ENCODE data around the gene ITFG2. TPM values are rescaled to one million over a fixed set of nuclear protein-coding genes. Genes with fewer than 3 reads are reported as not detected.

Gene ITFG2
- total and polyA plus RNA-seq, 7 experiments from 2014 or later = 50.4 to 156 (median 76.3) TPM

DNA sequence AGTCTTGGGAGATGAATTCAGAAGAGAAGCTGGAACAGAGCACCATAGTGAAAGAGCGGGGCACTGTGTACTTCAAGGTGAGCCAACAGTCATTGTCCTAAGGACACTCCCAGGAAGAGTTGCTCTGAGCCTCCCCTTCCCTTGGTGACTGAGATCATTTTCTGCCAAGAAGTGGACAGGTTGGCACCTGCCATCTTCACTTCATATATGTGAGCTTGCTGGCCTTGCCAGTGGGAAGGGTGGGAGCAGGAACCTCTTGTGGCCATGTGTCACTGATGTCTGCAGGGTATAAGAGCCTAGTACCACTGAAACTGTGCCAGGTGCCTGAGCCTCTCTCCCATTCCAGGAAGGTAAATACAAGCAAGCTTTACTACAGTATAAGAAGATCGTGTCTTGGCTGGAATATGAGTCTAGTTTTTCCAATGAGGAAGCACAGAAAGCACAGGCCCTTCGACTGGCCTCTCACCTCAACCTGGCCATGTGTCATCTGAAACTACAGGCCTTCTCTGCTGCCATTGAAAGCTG lies 12.4 kb upstream of the ITFG2 start:
- Mint-ChIP-seq H3K36me3 (peaks cover 16 to 44% (median 27%) of the 10 kb centered on the region in 5 donors), H3K9me3 (no peaks in the 10 kb centered on the region), H3K27ac (peak overlapping the region in 1 of 9 donors; percentile 62), H3K4me3 (no peak overlapping the region), H3K27me3 (no peaks in the 10 kb centered on the region), H3K4me1 (peaks cover 17 to 31% (median 21%) of the 10 kb centered on the region in 7 donors)
- no peak for DNase-seq
- no peak overlapping the region for H3K4me3 ChIP-seq (ENCODE audit: low read length)
- ChIA-PET POLR2A (interaction anchor here (1.1 to 1.9 kb wide), 2 partner anchors 10 to 108 kb away, joined by 4 to 6 read pairs; no protein-coding TSS in a partner anchor), CTCF (interaction anchor here (1.3 kb wide), 1 partner anchor 13 kb away, joined by 4 read pairs; the partner anchor contains the start of gene ITFG2)
- no peak for ATAC-seq
- peaks cover 25 to 79% (median 36%) of the 10 kb centered on the region in 3 experiments for H3K36me3 ChIP-seq (ENCODE audit: control insufficient read depth in 2 of 3, insufficient read depth in 3 of 3, low read length in 3 of 3)
- intact Hi-C loops (cut with micrococcal nuclease) = no loop called here
- H3K27me3 ChIP-seq (ENCODE audit: control insufficient read depth in 2 of 2, insufficient read depth in 2 of 2, low read length in 2 of 2) = no peaks in the 10 kb centered on the region
- peaks cover 4 to 11% of the 10 kb centered on the region in 2 donors for H3K4me1 ChIP-seq (ENCODE audit: control insufficient read depth in 2 of 2, insufficient read depth in 2 of 2, low read length in 2 of 2)
- no peaks in the 10 kb centered on the region for H3K9me3 ChIP-seq (ENCODE audit: control insufficient read depth in 2 of 3, low read length in 3 of 3)
- no peak overlapping the region for H3K27ac ChIP-seq (ENCODE audit: low read depth, low read length)

DNA sequence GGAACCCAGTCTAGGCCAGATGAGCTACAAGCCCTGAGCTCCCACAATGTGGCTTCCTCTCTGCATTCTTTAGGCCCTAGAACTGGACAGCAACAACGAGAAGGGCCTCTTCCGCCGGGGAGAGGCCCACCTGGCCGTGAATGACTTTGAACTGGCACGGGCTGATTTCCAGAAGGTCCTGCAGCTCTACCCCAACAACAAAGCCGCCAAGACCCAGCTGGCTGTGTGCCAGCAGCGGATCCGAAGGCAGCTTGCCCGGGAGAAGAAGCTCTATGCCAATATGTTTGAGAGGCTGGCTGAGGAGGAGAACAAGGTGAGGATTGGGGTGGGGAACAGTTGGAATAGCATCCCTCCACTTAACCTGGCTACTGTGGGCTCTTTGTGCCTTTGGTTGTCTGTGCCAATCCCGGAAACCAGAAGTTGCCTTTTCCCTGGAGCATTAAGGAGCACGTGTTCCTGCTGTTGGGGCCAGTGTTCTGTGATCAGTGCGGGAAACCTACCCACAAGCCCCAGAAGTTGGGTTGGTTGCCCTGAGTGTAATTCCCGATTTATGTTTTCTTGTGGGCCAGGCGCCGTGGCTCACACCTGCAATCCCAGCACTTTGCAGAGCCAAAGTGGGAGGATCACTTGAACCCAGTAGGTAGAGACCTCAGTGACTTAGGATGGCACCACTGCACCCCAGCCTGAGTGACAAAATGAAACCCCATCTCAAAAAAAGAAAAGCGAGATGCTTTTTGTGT lies 11.3 kb upstream of the ITFG2 start:
- Mint-ChIP-seq H3K4me1 (peaks cover 14 to 30% (median 17%) of the 10 kb centered on the region in 7 donors), H3K4me3 (no peak overlapping the region), H3K27me3 (no peaks in the 10 kb centered on the region), H3K27ac (peak overlapping the region in 4 of 9 donors; percentile 1 to 74 (median 24)), H3K36me3 (peaks cover 16 to 46% (median 28%) of the 10 kb centered on the region in 5 donors), H3K9me3 (no peaks in the 10 kb centered on the region)
- intact Hi-C loops (cut with micrococcal nuclease) = no loop called here
- no peak overlapping the region for H3K4me3 ChIP-seq (ENCODE audit: low read length)
- no peaks in the 10 kb centered on the region for H3K9me3 ChIP-seq (ENCODE audit: control insufficient read depth in 2 of 3, low read length in 3 of 3)
- ChIA-PET CTCF (interaction anchor here (0.6 kb wide), 1 partner anchor 76 kb away, joined by 5 read pairs; the partner anchor contains the start of genes FOXM1 and RHNO1), POLR2A (interaction anchor here (1.1 to 1.2 kb wide), 2 partner anchors 9 to 109 kb away, joined by 3 to 4 read pairs; no protein-coding TSS in a partner anchor)
- DNase-seq (no peak), ATAC-seq (no peak)
- H3K27ac ChIP-seq (ENCODE audit: low read depth, low read length) = no peak overlapping the region
- H3K36me3 ChIP-seq (ENCODE audit: control insufficient read depth in 2 of 3, insufficient read depth in 3 of 3, low read length in 3 of 3) = peaks cover 25 to 79% (median 36%) of the 10 kb centered on the region in 3 experiments
- H3K4me1 ChIP-seq (ENCODE audit: control insufficient read depth in 2 of 2, insufficient read depth in 2 of 2, low read length in 2 of 2) = peaks cover 3 to 8% of the 10 kb centered on the region in 2 donors
- H3K27me3 ChIP-seq (ENCODE audit: control insufficient read depth in 2 of 2, insufficient read depth in 2 of 2, low read length in 2 of 2) = no peaks in the 10 kb centered on the region

DNA sequence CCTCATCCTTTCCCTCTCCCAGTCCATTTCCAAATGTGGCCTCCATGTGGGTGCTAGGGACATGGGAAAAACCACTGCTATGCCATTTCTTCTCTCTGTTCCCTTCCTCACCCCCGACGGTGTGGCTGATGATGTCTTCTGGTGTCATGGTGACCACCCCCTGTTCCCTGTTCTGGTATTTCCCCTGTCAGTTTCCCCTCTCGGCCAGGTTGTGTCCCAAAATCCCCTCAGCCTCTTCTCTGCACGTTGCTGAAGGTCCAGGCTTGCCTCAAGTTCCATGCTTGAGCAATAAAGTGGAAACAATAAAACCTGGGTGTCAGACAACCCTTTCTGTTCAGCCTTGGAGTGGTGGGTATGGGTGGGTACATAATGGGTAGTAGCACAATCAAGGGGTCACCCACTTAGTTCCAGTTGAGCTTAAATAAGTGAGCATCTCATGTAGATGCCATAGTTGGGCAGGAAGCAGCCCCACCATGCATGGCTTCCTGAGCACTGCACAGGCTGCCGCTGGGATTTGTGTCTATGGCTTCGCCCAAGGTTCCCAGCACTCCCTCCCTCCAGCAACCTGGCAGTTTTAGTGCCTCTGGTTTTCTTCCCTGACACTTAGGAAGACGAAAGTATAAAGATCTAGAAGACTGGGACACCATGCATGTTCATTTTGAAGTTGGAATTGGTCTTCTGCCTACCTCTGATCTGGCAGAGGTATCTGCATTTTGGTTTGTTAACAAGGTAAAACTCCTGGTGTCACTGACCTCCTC lies 8.7 kb upstream of the ITFG2 start:
- Histone ChIP-seq H3K27ac (ENCODE audit: low read depth, low read length) (no peak overlapping the region), H3K36me3 (ENCODE audit: control insufficient read depth in 2 of 3, insufficient read depth in 3 of 3, low read length in 3 of 3) (peaks cover 19 to 63% (median 27%) of the 10 kb centered on the region in 3 experiments), H3K4me3 (ENCODE audit: low read length) (no peak overlapping the region), H3K4me1 (ENCODE audit: control insufficient read depth in 2 of 2, insufficient read depth in 2 of 2, low read length in 2 of 2) (no peaks in the 10 kb centered on the region), H3K27me3 (ENCODE audit: control insufficient read depth in 2 of 2, insufficient read depth in 2 of 2, low read length in 2 of 2) (no peaks in the 10 kb centered on the region), H3K9me3 (ENCODE audit: control insufficient read depth in 2 of 3, low read length in 3 of 3) (no peaks in the 10 kb centered on the region)
- H3K27me3 Mint-ChIP-seq = no peaks in the 10 kb centered on the region
- peak overlapping the region in 5 of 9 donors; percentile 3 to 75 (median 52) for H3K27ac Mint-ChIP-seq
- CTCF ChIA-PET = no interaction called here
- H3K9me3 Mint-ChIP-seq = no peaks in the 10 kb centered on the region
- POLR2A ChIA-PET = interaction anchor here (1.1 kb wide), 1 partner anchor 9 kb away, joined by 3 read pairs; no protein-coding TSS in a partner anchor
- DNase-seq = no peak
- peaks cover 12 to 43% (median 21%) of the 10 kb centered on the region in 5 donors for H3K36me3 Mint-ChIP-seq
- no peak for ATAC-seq
- intact Hi-C loops (cut with micrococcal nuclease) = no loop called here
- H3K4me3 Mint-ChIP-seq = no peak overlapping the region
- H3K4me1 Mint-ChIP-seq = peaks cover 0 to 6% (median under 1%) of the 10 kb centered on the region in 7 donors

DNA sequence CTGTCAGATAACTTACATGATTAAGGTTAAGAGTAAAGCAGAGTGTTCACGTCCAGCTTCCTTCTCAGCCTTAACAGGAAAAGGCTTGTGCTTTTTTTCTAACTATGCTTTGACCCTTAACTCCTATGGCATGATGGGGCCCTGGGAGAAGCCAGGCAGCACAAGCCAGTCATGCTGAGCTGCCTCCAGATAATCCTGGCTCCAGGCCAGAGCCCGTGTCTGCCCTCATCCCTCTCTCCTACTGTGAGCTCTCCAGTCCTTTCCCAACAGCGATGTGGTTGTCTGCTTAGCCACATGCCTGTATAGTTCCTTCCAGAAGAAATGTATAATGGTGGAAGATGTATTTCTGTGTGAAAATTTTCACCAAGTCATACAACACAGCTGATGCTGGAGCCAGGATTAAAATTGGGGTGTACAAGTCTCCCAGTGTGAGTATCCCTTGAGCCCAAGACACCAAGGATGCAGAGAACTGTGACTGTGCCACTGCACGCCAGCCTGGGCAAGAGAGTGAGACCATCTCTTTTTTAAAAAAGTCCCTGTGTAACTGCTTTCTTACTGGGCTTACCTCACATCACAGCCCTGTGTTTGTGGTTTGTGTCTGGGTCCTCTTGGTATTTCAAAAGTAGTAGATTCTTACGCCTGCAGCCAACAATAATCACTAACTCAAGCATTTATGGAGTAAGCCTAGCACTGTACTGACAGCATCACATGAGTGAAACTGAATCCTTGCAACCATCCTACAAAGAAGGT lies 7.9 kb upstream of the ITFG2 start:
- Histone ChIP-seq H3K4me1 (ENCODE audit: control insufficient read depth in 2 of 2, insufficient read depth in 2 of 2, low read length in 2 of 2) (no peaks in the 10 kb centered on the region), H3K9me3 (ENCODE audit: control insufficient read depth in 2 of 3, low read length in 3 of 3) (no peaks in the 10 kb centered on the region), H3K36me3 (ENCODE audit: control insufficient read depth in 2 of 3, insufficient read depth in 3 of 3, low read length in 3 of 3) (peaks cover 12 to 55% (median 19%) of the 10 kb centered on the region in 3 experiments), H3K4me3 (ENCODE audit: low read length) (no peak overlapping the region), H3K27ac (ENCODE audit: low read depth, low read length) (no peak overlapping the region), H3K27me3 (ENCODE audit: control insufficient read depth in 2 of 2, insufficient read depth in 2 of 2, low read length in 2 of 2) (no peaks in the 10 kb centered on the region)
- ChIA-PET POLR2A (interaction anchor here (1.1 kb wide), 1 partner anchor 9 kb away, joined by 3 read pairs; no protein-coding TSS in a partner anchor), CTCF (no interaction called here)
- H3K36me3 Mint-ChIP-seq = peaks cover 11 to 41% (median 15%) of the 10 kb centered on the region in 5 donors
- no peak overlapping the region for H3K4me3 Mint-ChIP-seq
- H3K27ac Mint-ChIP-seq = peak overlapping the region in 5 of 9 donors; percentile 34 to 75 (median 41)
- ATAC-seq (no peak), DNase-seq (no peak)
- H3K9me3 Mint-ChIP-seq = no peaks in the 10 kb centered on the region
- H3K27me3 Mint-ChIP-seq = no peaks in the 10 kb centered on the region
- H3K4me1 Mint-ChIP-seq = no peaks in the 10 kb centered on the region
- intact Hi-C loops (cut with micrococcal nuclease) = no loop called here

- Mint-ChIP-seq H3K4me1 (no peaks in the 10 kb centered on the region), H3K36me3 (peaks cover 8 to 36% (median 13%) of the 10 kb centered on the region in 5 donors), H3K27ac (peak overlapping the region in 3 of 9 donors; percentile 13 to 36 (median 30)), H3K9me3 (no peaks in the 10 kb centered on the region), H3K27me3 (no peaks in the 10 kb centered on the region), H3K4me3 (no peak overlapping the region)
- no peak overlapping the region for H3K27ac ChIP-seq (ENCODE audit: low read depth, low read length)
- H3K27me3 ChIP-seq (ENCODE audit: control insufficient read depth in 2 of 2, insufficient read depth in 2 of 2, low read length in 2 of 2) = no peaks in the 10 kb centered on the region
- no peak overlapping the region for H3K4me3 ChIP-seq (ENCODE audit: low read length)
- no peaks in the 10 kb centered on the region for H3K4me1 ChIP-seq (ENCODE audit: control insufficient read depth in 2 of 2, insufficient read depth in 2 of 2, low read length in 2 of 2)
- CTCF ChIA-PET = no interaction called here
- no peaks in the 10 kb centered on the region for H3K9me3 ChIP-seq (ENCODE audit: control insufficient read depth in 2 of 3, low read length in 3 of 3)
- intact Hi-C loops (cut with micrococcal nuclease) = no loop called here
- DNase-seq (no peak), ATAC-seq (no peak)
- POLR2A ChIA-PET = no interaction called here
- H3K36me3 ChIP-seq (ENCODE audit: control insufficient read depth in 2 of 3, insufficient read depth in 3 of 3, low read length in 3 of 3) = peaks cover 6 to 50% (median 14%) of the 10 kb centered on the region in 3 experiments
Measured at GRCh38 chr12:2805143-2805520, 7.3 kb upstream of the ITFG2 start.

DNA sequence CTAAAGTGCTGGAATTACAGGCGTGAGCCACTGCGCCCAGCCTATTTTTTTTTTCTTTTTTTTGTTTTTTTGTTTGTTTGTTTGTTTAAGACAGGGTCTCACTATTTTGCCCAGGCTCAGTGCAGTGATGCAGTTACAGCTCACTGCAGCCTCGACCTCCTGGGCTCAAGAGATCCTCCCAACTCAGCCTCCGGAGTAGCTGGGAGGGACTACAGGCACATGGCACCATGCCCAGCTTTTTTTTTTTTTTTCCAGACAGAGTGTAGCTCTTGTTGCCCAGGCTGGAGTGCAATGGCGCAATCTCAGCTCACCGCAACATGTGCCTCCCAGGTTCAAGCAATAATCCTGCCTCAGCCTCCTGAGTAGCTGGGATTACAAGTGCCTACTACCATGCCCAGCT lies 5.8 kb upstream of the ITFG2 start:
- intact Hi-C loops (cut with micrococcal nuclease) = no loop called here
- ChIA-PET CTCF (no interaction called here), POLR2A (no interaction called here)
- Mint-ChIP-seq H3K4me1 (peaks cover 0 to 4% (median 4%) of the 10 kb centered on the region in 7 donors), H3K36me3 (peaks cover 7 to 23% (median 12%) of the 10 kb centered on the region in 5 donors), H3K27ac (peak overlapping the region in 1 of 9 donors; percentile 67), H3K27me3 (no peaks in the 10 kb centered on the region), H3K9me3 (no peaks in the 10 kb centered on the region), H3K4me3 (no peak overlapping the region)
- Histone ChIP-seq H3K9me3 (ENCODE audit: control insufficient read depth in 2 of 3, low read length in 3 of 3) (no peaks in the 10 kb centered on the region), H3K4me3 (ENCODE audit: low read length) (no peak overlapping the region), H3K27me3 (ENCODE audit: control insufficient read depth in 2 of 2, insufficient read depth in 2 of 2, low read length in 2 of 2) (no peaks in the 10 kb centered on the region), H3K36me3 (ENCODE audit: control insufficient read depth in 2 of 3, insufficient read depth in 3 of 3, low read length in 3 of 3) (peaks cover 6 to 34% (median 10%) of the 10 kb centered on the region in 3 experiments), H3K4me1 (ENCODE audit: control insufficient read depth in 2 of 2, insufficient read depth in 2 of 2, low read length in 2 of 2) (peaks cover 0 to 2% of the 10 kb centered on the region in 2 donors), H3K27ac (ENCODE audit: low read depth, low read length) (no peak overlapping the region)
- ATAC-seq (no peak), DNase-seq (no peak)
